Measurements from ENCODE around the gene RGS17.

DNA sequence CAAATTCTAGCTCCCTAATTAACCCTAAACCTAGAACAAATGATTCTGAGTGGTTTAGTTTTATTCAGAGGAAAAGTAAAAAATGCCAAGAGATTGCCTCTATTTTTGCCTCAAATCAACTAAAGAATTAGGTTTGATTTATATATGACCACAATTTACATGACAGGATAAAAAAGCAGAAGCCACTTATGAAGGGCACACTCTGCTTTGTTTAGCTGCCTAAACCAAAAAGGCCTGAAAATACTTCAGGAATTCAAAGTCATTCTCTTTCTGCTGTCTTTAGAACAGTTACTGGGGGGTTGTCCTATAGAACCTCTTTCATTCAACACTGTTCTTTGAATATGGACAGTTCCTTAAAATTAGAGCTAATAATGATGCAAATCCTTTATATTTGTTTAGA is 153.5 kb downstream of the RGS17 start:
- no peak for TF ChIP-seq POLR2A (IDR thresholded peaks at IDR 0.05)
- TF ChIP-seq, protein P1, sequence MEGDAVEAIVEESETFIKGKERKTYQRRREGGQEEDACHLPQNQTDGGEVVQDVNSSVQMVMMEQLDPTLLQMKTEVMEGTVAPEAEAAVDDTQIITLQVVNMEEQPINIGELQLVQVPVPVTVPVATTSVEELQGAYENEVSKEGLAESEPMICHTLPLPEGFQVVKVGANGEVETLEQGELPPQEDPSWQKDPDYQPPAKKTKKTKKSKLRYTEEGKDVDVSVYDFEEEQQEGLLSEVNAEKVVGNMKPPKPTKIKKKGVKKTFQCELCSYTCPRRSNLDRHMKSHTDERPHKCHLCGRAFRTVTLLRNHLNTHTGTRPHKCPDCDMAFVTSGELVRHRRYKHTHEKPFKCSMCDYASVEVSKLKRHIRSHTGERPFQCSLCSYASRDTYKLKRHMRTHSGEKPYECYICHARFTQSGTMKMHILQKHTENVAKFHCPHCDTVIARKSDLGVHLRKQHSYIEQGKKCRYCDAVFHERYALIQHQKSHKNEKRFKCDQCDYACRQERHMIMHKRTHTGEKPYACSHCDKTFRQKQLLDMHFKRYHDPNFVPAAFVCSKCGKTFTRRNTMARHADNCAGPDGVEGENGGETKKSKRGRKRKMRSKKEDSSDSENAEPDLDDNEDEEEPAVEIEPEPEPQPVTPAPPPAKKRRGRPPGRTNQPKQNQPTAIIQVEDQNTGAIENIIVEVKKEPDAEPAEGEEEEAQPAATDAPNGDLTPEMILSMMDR (IDR thresholded peaks at IDR 0.05), result no peak
